Endothelial cell of umbilical vein (primary cell): ENCODE results near the gene OPRD1. TPM values are rescaled to one million over a fixed set of nuclear protein-coding genes. Genes with fewer than 3 reads are reported as not detected.

Experiments used
- BruUV-seq: library from RNA; stranded (reverse); fragments of 400-500 nt; replicated peaks from 2 replicates; lab custom pipeline; 2021; lab: Mats Ljungman, UMichigan
- CTCF ChIA-PET: fragments of 300-600, 350-600 bp; sonication (Branson Sonifier 250); formaldehyde crosslinking; loops from one replicate; lab custom pipeline; 2021; ENCODE audit warnings: antibody characterized with exemption, inconsistent platforms; lab: Charles Lee
- POLR2A ChIA-PET: fragments of 300-600, 350-600 bp; sonication (Branson Sonifier 250); formaldehyde crosslinking; loops from one replicate; lab custom pipeline; 2021; ENCODE audit warnings: antibody characterized with exemption, inconsistent platforms; lab: Charles Lee
- DNase-seq: peaks from one replicate; pipeline ENCODE4 v3.0.0-alpha.2; 2011; ENCODE audit warnings: low read depth, low spot score
- FAIRE-seq: peaks from 2 replicates; lab custom pipeline; 2011; peaks lifted over from hg19 to GRCh38; lab: Jason Lieb, UNC
- H2AFZ ChIP-seq: 2 replicates; pipeline ENCODE4 v1.6.0; 2012; ENCODE audit warnings: low read depth, low read length, control low read depth, inconsistent platforms
- H3K27ac ChIP-seq: 2 replicates; pipeline ENCODE4 v1.5.1; 2011; ENCODE audit warnings: low read depth, mild to moderate bottlenecking, control low read depth, low read length, moderate library complexity; ENCODE audit not compliant: insufficient read depth
- H3K27me3 ChIP-seq, 2 experiments: 2 replicates each; pipeline versions ENCODE4 v1.6.0 to v1.6.1; 2011; ENCODE audit warnings: low read length in 2 of 2, mixed read lengths in 1 of 2; ENCODE audit not compliant: control insufficient read depth in 2 of 2, insufficient read depth in 2 of 2
- H3K36me3 ChIP-seq, 2 experiments: 2 replicates in 1 of 2; 3 replicates in 1 of 2; pipeline ENCODE4 v1.5.1; 2011; ENCODE audit warnings: low read length in 2 of 2, mild to moderate bottlenecking in 1 of 2, moderate library complexity in 1 of 2; ENCODE audit not compliant: control insufficient read depth in 2 of 2, insufficient read depth in 2 of 2; ENCODE audit errors: extremely low read depth in 1 of 2
- H3K4me1 ChIP-seq: 3 replicates; pipeline ENCODE4 v1.5.1; 2011; ENCODE audit warnings: mild to moderate bottlenecking, low read length; ENCODE audit not compliant: control insufficient read depth, insufficient read depth; ENCODE audit errors: extremely low read depth
- H3K4me2 ChIP-seq: 2 replicates; pipeline ENCODE4 v1.6.1; 2011; ENCODE audit warnings: low read length, control low read depth, mixed read lengths; ENCODE audit not compliant: insufficient read depth
- H3K4me3 ChIP-seq, 3 experiments: fragments of 200-600 bp in 1 of 3; sonication (generic), shearing (Covaris generic) in 1 of 3; replicated peaks in 1 of 3; 2 replicates each; pipeline ENCODE4 v1.5.1; 2011 to 2016; ENCODE audit warnings: control low read depth in 3 of 3, low read length in 3 of 3, mild to moderate bottlenecking in 2 of 3, inconsistent platforms in 1 of 3, low read depth in 1 of 3, moderate library complexity in 1 of 3; ENCODE audit not compliant: insufficient read depth in 1 of 3
- H3K79me2 ChIP-seq: 2 replicates; pipeline ENCODE4 v1.6.0; 2012; ENCODE audit warnings: low read length, inconsistent platforms; ENCODE audit not compliant: control insufficient read depth, insufficient read depth
- H3K9ac ChIP-seq: replicated peaks from 2 replicates; pipeline ENCODE3; 2011; ENCODE audit warnings: low read length, control low read depth; ENCODE audit not compliant: insufficient read depth; ENCODE audit errors: extremely low read depth
- H3K9me1 ChIP-seq: replicated peaks from 3 replicates; pipeline ENCODE4 v1.6.0; 2011; ENCODE audit warnings: mild to moderate bottlenecking, low read length; ENCODE audit not compliant: control insufficient read depth, insufficient read depth; ENCODE audit errors: extremely low read depth
- H3K9me3 ChIP-seq: replicated peaks from 2 replicates; pipeline ENCODE4 v1.5.1; 2012; ENCODE audit warnings: low read length, inconsistent platforms; ENCODE audit not compliant: control insufficient read depth, insufficient read depth
- H4K20me1 ChIP-seq: replicated peaks from 2 replicates; pipeline ENCODE3; 2011; ENCODE audit warnings: mild to moderate bottlenecking, low read length; ENCODE audit not compliant: control insufficient read depth, insufficient read depth; ENCODE audit errors: extremely low read depth
- EZH2 ChIP-seq: IDR thresholded peaks from 2 replicates; pipeline ENCODE4 v1.6.1; 2012; ENCODE audit warnings: borderline replicate concordance, low read depth, mild to moderate bottlenecking, moderate library complexity, low read length, inconsistent platforms; ENCODE audit not compliant: severe bottlenecking
- FOS ChIP-seq: IDR thresholded peaks from 2 replicates; pipeline ENCODE4 v1.6.1; 2011; ENCODE audit warnings: mild to moderate bottlenecking, low read length, moderate library complexity, borderline replicate concordance; ENCODE audit not compliant: insufficient read depth
- GATA2 ChIP-seq: IDR thresholded peaks from 2 replicates; pipeline ENCODE4 v1.7.0; 2011; ENCODE audit warnings: low read depth, mild to moderate bottlenecking, moderate library complexity, mixed read lengths, low read length; ENCODE audit not compliant: insufficient read length, insufficient read depth
- JUN ChIP-seq: IDR thresholded peaks from 2 replicates; pipeline ENCODE4 v1.6.1; 2011; ENCODE audit warnings: borderline replicate concordance, low read depth; ENCODE audit not compliant: insufficient read length, insufficient read depth
- MYC ChIP-seq: IDR thresholded peaks from one replicate; pipeline ENCODE4 v1.6.1; 2011; ENCODE audit warnings: mild to moderate bottlenecking, low read depth, low read length
- POLR2A ChIP-seq: IDR thresholded peaks from 2 replicates; pipeline ENCODE4 v1.6.1; 2012; ENCODE audit warnings: low read depth, mild to moderate bottlenecking, control low read depth, low read length
- POLR2AphosphoS5 ChIP-seq: IDR thresholded peaks from 2 replicates; pipeline ENCODE4 v1.6.1; 2012; ENCODE audit warnings: low read depth, mild to moderate bottlenecking, control low read depth, low read length, moderate library complexity; ENCODE audit not compliant: insufficient read depth
- dilution Hi-C: fragments of 300-500 bp; cut with MboI; formaldehyde crosslinking; loops from one replicate; pipeline ENCODE4 v1.15.0; 2019; ENCODE audit warnings: low sequenced_read_pairs; ENCODE audit not compliant: extremely low pct_ligation_motif_present
- intact Hi-C: fragments of 100-400 bp; cut with micrococcal nuclease; formaldehyde crosslinking; loops from one replicate; pipeline ENCODE4 v1.10.0; 2022
- polyA plus RNA-seq, 4 experiments: library from polyadenylated mRNA; depleted of rRNA in 3 of 4; stranded (reverse) in 3 of 4; unstranded in 1 of 4; fragments of >200 nt; gene quantifications; 2 replicates each; pipeline versions ENCODE4 v1.2.1 to v1.2.3, GENCODE V29; 2011 to 2012; ENCODE audit warnings: missing spikeins in 1 of 4
- total RNA-seq: library from RNA; stranded (reverse); gene quantifications from 2 replicates; pipeline ENCODE4 v1.2.3, GENCODE V29; 2021
- TF ChIP-seq, protein P1 (sequence below): IDR thresholded peaks from 2 replicates; pipeline ENCODE4 v1.6.1; 2011; ENCODE audit not compliant: insufficient read depth, insufficient read length
- TF ChIP-seq, protein P2 (sequence below), 2 donors: IDR thresholded peaks; 1 replicate in 1 of 2; 2 replicates in 1 of 2; pipeline ENCODE4 v1.5.1; 2011; ENCODE audit warnings: low read length in 2 of 2, mild to moderate bottlenecking in 2 of 2, moderate library complexity in 2 of 2, control low read depth in 1 of 2, inconsistent platforms in 1 of 2, low read depth in 1 of 2; ENCODE audit not compliant: insufficient read depth in 1 of 2; ENCODE audit errors: extremely low read depth in 1 of 2

OPRD1 gene
- total and polyA plus RNA-seq, 2 donors (not counting 3 experiments of a cell fraction or from before 2014, with no cell fraction given), result not detected

DNA sequence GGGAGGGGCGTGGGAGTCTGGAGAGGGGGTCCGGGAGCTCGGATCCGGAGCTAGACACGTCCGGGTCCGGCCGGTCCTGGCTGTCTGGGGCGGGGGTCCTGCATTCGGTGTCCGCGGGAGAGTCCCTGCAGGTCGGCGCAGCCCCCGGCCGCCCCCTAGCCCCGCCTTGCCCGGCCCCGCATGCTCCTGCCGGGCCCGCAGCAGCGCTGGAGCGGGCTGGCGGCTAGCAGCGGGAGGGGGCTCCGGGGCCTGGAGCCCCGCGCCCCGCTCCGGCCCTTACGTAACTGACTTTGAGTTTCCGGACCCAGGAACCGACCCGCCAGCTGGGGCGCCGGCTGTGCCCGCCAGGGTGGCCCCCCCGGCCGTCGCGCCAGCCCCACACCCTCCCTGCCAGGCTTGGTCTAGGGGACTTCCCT, 75.5 kb downstream of the OPRD1 start:
- no TSS peak for BruUV-seq
- TF ChIP-seq, protein P1, sequence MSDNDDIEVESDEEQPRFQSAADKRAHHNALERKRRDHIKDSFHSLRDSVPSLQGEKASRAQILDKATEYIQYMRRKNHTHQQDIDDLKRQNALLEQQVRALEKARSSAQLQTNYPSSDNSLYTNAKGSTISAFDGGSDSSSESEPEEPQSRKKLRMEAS, result no peak
- CTCF ChIA-PET, result interaction anchor here (1.2 to 2.7 kb wide), 5 partner anchors 10 to 315 kb away, joined by 3 to 17 read pairs (median 5); partner anchors contain the start of gene EPB41
- Histone ChIP-seq H3K27me3 (no peaks in the 10 kb centered on the region), H3K9ac (peak overlapping the region; percentile 88), H3K9me3 (no peaks in the 10 kb centered on the region), H4K20me1 (no peaks in the 10 kb centered on the region), H3K4me1 (peaks cover 28% of the 10 kb centered on the region), H2AFZ (peak overlapping the region; percentile 97), H3K4me2 (peak overlapping the region; percentile 91), H3K27ac (peak overlapping the region; percentile 57), H3K79me2 (peaks cover 3% of the 10 kb centered on the region), H3K4me3 (peak overlapping the region; percentile 68 to 92 (median 84)), H3K9me1 (no peaks in the 10 kb centered on the region), H3K36me3 (peaks cover 0 to 2% of the 10 kb centered on the region in 2 experiments)
- FAIRE-seq (peak; percentile 31), DNase-seq (no peak)
- POLR2A ChIA-PET, result no interaction called here
- dilution Hi-C loops, result no loop called here
- intact Hi-C loops, result loop anchor here (1.0 kb wide), 3 partner anchors 11 to 294 kb away; partner anchors contain the start of genes EPB41 and SRSF4

DNA sequence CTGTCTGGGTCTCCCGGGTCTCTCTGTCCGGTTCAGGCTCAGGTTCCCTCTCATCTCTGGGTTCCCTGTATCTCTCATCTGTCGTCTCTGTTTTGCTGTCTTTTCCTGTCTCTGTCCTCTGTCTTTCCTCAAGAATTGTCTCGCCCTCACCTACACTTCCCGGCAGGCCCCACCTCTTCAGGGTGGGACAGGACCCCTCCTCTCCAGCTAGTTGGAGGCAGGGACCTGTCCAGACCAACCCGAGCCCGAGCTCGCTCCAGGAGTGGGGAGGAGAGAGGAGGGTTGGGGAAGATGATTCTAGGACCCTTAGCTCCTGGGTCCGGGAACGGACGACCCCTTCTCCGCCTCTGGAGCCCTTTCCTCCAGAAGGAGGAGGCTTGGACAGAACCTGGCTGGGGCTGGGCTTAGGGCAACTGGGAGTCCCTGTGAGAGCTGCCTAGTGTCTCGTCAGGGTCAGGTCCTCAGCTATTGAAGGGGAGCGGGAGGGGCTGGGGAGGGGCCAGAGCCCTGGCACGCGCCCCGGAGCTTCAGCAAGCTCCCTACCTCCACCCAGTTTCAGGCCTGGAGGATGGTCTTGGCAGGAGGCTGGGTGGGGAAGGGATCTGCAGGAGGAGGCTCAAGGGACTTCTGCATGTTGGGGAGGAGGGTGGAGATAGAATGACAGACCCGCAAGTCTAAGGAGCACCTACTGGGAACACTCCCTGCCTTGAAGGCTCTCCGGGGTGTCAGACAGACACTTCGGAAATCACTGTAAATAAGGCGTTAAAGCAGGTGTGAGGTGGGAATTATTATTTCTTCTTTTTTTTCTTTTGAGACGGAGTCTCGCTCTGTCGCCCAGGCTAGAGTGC, 76.1 kb downstream of the OPRD1 start:
- dilution Hi-C loops (no loop called here), intact Hi-C loops (loop anchor here (1.0 kb wide), 3 partner anchors 10 to 293 kb away; partner anchors contain the start of genes EPB41 and SRSF4)
- peak overlapping the region; percentile 88 for H3K9ac ChIP-seq
- H3K27ac ChIP-seq, result peak overlapping the region; percentile 30
- H2AFZ ChIP-seq, result peak overlapping the region; percentile 97
- no peaks in the 10 kb centered on the region for H3K27me3 ChIP-seq
- DNase-seq (peak; percentile 44), FAIRE-seq (peak; percentile 59)
- H4K20me1 ChIP-seq, result no peaks in the 10 kb centered on the region
- BruUV-seq, result TSS peak; percentile 10
- H3K9me3 ChIP-seq, result no peaks in the 10 kb centered on the region
- peaks cover 3% of the 10 kb centered on the region for H3K79me2 ChIP-seq
- H3K4me3 ChIP-seq, result peak overlapping the region; percentile 68 to 92 (median 84)
- ChIA-PET POLR2A (no interaction called here), CTCF (interaction anchor here (1.2 to 2.7 kb wide), 5 partner anchors 11 to 315 kb away, joined by 3 to 17 read pairs (median 5); partner anchors contain the start of gene EPB41)
- H3K4me1 ChIP-seq, result peaks cover 28% of the 10 kb centered on the region
- H3K9me1 ChIP-seq, result no peaks in the 10 kb centered on the region
- no peak for TF ChIP-seq EZH2
- TF ChIP-seq POLR2AphosphoS5, result no peak
- TF ChIP-seq JUN, result no peak
- TF ChIP-seq MYC, result no peak
- no peak for TF ChIP-seq GATA2
- no peak for TF ChIP-seq POLR2A
- TF ChIP-seq, protein P2, sequence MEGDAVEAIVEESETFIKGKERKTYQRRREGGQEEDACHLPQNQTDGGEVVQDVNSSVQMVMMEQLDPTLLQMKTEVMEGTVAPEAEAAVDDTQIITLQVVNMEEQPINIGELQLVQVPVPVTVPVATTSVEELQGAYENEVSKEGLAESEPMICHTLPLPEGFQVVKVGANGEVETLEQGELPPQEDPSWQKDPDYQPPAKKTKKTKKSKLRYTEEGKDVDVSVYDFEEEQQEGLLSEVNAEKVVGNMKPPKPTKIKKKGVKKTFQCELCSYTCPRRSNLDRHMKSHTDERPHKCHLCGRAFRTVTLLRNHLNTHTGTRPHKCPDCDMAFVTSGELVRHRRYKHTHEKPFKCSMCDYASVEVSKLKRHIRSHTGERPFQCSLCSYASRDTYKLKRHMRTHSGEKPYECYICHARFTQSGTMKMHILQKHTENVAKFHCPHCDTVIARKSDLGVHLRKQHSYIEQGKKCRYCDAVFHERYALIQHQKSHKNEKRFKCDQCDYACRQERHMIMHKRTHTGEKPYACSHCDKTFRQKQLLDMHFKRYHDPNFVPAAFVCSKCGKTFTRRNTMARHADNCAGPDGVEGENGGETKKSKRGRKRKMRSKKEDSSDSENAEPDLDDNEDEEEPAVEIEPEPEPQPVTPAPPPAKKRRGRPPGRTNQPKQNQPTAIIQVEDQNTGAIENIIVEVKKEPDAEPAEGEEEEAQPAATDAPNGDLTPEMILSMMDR (IDR thresholded peaks at IDR 0.05; ENCODE audit: extremely low read depth in 1 of 2, insufficient read depth in 1 of 2, low read depth in 1 of 2, low read length in 2 of 2), result no peak
- TF ChIP-seq FOS, result no peak
- TF ChIP-seq, protein P1, result no peak
- peak overlapping the region; percentile 91 for H3K4me2 ChIP-seq
- peaks cover 0 to 2% of the 10 kb centered on the region in 2 experiments for H3K36me3 ChIP-seq
